DMS114 treated with DMSO at 0.1 percent for 48 hours (cell line): Measurements from ENCODE around the gene SNX9.
"Not testable (repeated sequence)": the region's sequence is repeated elsewhere in the genome, so short reads cannot be mapped to it uniquely, and the experiment has no call there.

Source experiments
- DNase-seq: peaks from one replicate; lab custom pipeline; 2025; ENCODE audit not compliant: unreplicated experiment; lab: John Stamatoyannopoulos, UW

SNX9 gene

DNA sequence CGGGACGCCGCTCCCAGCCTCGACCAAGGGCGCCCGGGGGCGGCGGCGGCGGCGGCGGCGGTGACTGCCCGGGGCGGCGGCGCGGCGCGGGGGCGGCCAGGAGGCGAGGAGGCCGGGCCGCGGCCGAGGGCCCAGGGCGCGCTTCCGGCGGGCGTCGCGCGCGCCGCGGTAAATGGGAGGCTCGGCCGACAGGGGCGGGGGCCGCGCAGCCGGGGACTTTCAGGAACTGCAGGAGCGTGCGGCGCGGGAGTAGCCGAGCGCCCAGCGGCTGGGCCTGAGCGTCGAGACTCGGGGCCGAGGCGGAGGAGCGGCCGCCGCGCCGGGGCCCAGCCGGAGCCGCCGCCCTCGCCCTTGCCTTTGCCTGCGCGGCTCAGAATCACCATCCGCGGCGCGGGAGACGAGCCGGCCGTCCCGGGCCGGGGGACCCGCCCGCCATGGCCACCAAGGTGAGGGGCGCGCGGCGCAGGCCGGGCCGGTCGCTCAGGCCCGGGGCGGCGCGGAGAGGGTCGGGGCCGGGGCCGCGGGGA, at the start of gene SNX9:
TSS of gene SNX9 (plus strand) at position 246 of the 527 bp plus-strand sequence. CDS start at position 435, 189 bp downstream.
- peak; percentile 7 for DNase-seq

DNA sequence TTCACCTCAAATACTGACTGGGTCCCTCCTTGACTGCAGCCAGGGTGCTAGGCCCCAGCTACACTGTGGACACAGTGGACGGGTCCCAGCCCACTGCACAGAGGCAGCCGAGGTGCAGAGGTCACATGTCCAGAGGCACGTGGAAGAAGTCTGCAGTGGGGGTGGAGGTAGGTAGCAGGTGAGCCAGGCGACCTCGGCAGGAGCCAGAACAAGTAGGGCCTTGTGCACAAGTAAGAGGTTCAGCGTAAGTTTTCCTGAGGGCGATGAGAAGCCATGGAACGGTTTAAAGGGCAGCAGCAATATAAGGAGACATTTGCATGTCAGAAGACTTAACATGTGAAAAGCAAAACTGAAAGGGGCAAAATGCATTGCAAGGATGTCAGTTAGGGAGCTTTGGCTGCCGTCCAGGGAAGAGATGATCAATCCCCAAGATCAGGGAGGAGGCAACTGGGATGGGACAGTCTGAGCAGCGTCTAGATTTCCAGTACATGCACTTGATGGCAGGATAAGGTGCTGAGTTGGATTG, 49.7 kb upstream of the SNX9 start:
- DNase-seq = no peak

DNA sequence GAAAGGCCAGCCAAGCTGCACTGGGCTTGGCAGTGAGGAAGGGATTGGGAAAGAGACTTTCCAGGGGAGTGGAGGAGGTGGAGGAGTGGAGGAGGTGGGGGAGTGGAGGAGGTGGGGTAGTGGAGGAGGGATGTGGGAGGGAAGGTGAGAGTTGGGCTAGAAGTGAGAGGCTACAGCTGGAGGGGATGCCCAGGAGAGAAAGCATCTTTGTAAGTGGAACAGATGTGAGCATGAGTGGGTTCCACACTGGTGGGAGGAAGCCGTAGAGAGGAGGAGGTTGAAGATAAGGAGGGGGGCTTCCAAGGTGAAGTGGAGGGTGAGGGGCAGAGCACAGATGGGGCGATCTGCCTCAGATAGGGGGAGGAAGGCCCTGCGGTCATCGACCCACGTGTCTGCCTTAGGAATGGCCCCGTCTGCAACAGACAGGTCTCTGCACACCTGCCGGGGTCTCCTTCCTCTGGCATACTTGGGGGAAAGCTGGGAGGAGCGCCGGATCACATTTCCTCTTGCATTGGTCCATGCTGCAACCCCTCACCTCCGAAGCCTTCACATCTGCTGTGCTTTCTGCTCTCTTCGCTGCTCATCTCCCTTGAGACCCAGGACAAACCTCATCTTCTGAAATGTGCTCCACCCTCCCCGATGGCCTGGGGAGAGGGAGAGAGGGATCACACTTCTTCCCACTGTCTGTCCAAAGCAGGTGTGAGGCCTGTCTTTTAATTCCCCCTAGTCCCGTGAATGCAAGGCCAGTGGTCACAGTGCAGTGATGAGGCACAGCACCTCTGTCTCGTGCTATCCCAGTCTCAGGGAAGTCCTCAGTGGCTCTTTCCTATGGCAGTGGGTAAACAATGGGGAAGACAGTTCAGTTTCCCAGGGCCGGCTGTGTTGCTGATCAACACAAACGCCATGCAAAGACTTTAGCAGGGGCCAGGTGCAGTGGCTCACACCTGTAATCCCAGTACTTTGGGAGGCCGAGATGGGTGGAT, 48.6 kb upstream of the SNX9 start:
- no peak for DNase-seq

DNA sequence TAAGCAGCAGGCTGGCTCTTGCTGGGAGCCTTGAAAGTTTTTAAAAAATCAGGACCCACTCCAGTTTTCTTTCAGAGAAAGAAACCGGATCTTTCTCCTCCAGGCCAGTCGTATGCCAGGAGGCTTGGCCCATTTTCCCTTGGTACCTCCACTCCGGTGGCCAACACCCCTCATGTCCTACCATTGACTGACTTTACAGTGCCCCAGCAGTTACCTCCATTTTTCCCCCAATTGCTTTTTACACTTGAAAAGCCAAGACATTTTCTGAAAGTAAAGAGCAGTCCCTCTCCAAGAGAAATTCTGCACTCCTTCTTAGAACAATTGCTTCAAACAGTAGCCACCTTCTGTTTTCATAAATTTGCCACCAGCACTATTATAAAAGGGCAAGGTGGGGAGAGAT, 47.7 kb upstream of the SNX9 start:
- no peak for DNase-seq

DNA sequence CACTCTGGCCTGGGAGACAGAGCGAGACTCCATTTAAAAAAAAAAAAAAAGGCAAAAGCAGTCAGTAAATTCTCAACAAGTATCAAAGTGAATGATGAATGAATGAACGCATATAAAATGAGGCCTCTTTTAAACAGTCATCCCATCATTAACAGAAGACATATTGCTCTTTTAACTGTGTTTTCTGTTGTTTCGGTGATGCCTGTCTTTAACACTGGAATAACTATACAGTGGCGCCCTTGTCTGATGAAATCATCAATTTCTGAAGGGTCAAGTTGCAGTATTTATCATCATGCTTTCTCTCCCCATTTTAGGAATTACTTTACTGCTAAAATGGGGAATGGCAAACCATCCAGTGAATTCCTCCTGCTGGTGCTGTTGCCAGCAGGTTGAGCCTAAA, 45.7 kb upstream of the SNX9 start:
- DNase-seq = no peak

DNA sequence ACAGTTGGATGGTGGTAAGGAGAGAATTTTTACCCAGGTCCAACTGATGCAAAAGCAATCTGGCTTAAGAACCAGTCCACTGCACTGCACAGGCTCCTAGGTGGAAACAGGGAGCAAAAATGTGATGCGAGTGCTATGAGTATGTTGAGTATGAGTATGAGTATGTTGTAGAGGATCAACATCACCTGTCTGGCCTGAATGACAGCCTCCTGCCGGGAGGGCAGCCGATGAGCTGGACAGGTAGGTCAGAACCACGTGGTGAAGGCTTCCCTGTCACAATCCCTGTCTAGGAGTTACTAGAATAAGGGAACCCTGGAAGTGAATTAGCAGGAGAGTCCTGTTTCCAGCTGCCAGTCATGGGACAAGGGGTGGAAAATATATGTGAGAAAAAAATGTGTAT, 44.3 kb upstream of the SNX9 start:
- DNase-seq = no peak

DNA sequence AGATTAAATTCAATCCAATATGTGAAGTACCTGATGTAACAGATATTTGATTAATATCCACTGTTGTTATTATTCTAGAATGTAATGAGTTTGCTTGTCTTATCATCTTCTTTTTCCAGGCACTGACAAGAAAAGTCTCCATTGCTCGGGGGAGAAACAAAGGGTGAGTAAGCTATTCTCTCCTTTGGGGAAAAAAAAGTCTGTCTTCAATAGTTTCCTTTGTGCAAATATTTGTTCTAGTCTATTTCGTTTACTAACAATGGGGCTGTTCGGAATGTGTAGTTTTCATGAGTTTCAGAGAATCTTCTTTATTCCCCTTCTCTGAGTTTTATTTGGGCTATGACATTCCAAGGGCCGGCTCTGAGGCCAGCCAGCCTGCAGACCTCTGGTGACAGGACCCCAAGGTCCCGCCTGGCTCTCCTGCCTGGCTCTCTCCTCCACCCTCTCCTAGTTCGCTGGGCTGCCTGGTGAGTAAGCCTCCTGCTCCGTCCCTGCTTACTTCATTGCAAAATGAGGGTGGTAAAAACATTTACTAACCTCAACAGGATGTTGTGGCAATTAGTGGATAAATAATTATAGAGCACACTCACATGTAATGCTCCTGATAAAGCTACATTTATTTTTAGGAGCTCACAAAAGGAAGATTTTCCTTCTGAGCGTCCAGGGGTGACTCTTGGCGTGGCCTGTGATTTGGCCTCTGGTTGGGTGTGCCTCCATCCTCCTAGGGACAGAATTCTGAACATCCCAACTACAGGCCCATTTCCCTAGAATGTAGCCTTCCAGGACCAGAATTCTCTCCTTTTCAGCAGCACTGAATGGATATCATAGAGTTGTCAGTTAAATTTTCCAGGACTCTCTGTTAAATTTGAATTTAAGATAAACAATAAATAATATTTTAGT, 43.1 kb upstream of the SNX9 start:
- DNase-seq = no peak

DNA sequence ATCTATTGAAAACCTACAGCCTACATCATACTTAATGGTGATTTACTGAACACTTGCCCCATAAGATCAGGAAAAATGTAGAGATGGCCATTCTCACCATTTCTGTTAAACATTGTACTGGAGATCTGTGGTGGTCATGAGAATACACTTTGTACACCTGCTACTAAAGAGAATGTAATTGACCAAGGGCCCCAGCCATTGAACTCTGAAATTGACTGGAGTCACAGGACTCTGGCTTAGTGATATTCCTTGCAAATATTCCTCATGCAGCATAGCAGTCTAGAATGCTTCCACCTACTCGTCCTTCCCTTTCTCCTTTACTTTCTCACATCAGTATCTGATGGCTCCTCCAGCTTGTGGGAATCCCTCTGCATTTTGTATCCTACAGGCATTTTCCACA, 37.4 kb upstream of the SNX9 start:
- no peak for DNase-seq

DNA sequence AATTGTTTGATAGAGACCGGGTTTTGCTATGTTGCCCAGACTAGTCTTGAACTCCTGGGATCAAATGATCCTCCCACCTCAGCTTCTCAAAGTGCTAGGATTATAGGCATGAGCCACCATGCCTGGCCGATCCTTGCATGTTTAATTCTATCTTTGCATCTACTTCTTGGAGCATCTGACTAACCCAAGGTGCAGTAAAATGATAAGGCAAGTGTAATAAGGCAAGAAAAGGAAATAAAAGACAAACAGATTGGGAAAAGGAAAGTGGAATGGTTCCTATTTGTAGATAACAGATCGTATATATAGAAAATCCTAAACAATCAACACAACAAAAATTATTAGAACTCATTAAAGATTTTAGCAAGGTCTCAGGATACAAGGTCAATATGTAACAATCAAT, 36.8 kb upstream of the SNX9 start:
- no peak for DNase-seq

DNA sequence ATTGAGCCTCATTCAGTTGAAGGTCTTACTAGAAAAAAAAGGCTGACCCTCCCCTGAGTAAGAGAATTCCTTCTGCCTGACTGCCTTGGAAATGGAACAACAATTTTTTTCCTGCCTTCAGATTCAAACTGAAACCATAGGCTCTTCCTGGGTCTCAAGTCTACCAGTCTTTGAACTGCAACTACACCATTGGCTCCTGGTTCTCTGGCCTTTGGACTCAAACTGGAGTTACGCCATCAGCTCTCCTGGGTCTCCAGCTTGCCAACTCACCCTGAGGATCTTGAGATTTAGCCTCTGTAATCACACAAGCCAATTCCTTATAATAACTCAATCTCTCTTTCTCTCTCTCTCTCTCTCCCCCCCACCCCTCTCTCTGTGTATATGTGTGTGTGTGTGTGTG, 36.0 kb upstream of the SNX9 start:
- no peak for DNase-seq

DNA sequence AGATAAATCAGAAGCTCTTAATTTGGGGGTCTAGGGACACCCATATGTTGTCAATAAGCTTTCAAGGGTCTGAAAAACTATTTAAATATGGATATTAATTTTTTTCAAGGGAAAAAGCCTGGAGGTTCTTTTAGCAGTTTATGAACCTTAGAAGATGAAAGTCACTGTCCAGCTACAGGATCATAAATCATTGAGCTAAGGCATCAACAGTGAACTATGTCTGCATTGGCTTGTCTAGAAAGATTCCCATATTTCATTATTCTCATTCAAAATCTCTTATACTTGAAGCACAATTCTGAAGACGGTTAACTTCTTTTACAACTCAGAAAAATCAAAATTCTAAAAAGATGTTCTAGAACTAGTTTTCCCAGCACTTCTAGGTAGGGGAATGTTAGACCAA, 34.9 kb upstream of the SNX9 start:
- no peak for DNase-seq

DNA sequence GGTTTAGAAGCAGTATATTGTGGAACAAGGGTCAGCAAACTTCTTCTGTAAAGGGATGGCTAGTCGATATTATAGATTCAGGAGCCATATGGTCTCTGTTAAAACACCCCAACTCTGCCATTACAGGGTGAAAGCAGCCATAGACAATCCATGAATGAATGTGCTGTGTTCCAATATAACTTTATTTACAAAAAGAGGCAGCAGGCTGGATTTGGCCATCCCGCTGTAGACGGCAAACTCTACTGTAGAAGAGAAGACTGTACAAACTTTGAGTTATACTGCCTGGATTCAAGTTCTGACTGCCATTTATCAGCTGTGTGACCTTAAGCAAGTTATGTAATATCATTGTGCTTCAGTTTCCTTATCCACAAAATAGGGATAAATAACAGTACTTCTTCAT, 33.7 kb upstream of the SNX9 start:
- no peak for DNase-seq

DNA sequence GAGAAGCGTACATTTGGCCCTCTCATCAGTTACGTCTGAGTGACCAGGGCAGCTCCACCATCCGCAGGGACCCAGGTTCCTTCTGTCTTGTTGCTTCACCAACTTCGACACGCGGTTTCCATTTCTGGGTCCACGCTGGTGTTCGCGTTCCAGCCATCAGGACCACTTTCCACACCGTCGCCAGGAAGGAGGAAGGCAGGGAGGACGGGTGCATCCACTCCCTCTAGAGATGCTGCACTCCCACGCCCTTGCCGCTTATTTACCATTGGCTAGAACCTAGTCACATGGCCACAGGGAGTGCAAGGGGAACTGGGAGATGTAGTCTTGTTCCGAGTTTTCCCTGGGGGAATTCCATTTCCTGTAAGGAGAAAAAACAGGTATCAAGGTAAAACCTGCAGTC, 33.2 kb upstream of the SNX9 start:
- DNase-seq = no peak

DNA sequence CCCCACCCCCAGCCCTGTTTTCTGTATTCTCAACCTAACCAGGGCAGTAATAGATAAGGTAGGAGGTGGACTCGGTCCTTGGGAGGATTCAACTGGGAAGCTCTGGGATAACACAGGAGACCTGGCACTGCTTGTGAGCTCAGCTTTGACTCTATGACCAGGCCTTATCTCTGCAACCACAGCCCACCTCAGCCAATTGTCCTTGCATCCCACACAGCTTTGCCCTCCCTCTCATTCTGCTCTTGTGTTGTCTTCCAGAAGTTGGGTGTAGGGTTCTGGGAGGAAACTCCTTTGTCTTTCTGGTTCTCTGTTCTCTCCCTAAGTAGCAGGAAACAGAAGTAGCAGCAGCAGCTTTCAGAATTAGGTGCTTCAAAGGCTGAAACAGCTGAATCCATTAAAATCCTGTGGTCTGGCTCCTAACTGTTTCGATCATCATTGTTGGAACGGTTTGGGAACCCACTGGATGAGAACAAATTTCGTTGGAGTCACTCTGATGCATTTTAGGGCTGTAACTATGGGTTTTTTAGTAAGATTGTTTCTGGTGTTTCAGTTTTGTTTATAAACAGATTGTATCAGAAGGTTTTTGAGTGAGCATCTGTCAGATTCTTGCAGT, 32.4 kb upstream of the SNX9 start:
- DNase-seq = no peak

DNA sequence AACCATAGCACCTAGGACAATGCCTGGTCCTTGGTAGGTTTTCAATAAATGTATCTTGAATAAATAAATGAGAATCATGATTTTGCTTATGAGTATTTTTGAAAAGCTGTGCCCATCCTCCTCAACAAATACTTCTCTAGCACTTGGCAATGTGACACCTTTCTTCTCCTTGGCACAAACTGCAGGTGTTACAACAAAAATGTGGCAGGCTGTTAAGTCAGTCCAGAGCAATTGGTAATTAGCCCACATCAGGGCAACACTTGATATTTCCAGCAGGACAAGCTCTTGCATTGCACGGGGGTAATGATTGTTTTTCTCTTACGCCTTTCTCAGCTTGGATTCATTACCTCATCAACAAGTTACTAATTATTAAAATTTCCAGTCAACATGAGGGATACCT, 31.6 kb upstream of the SNX9 start:
- DNase-seq = no peak

DNA sequence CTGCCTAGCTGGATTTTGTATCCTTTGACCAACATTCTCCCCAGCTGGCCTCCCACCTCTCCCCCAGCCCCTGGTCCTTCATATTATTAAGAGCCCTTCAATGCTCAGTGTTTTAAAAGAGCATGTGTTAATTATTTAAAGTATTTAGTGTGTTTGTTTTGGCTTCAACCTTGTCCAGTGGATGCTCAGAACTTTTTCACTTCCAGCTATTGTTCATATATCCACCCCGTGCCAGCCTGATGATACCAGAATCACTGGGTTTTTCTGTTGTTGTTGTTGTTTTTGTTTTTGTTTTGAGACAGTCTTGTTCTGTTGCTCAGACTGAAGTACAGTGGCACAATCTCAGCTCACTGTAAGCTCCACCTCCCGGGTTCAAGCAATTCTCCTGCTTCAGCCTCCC, 30.4 kb upstream of the SNX9 start:
- DNase-seq = no peak

DNA sequence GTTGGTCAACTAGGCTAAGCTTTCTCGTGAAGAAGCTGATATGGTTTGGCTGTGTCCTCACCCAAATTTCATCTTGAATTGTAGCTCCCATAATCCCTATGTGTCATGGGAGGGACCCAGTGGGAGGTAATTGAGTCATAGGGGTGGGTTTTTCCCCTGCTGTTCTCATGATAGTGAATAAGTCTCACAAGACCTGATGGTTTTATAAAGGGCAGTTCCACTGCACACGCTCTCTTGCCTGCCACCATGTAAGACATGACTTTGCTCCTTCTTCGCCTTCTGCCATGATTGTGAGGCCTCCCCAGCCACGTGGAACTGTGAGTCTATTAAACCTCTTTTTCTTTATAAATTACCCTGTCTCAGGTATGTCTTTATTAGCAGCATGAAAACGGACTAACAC, 29.0 kb upstream of the SNX9 start:
- not testable (repeated sequence) for DNase-seq

DNA sequence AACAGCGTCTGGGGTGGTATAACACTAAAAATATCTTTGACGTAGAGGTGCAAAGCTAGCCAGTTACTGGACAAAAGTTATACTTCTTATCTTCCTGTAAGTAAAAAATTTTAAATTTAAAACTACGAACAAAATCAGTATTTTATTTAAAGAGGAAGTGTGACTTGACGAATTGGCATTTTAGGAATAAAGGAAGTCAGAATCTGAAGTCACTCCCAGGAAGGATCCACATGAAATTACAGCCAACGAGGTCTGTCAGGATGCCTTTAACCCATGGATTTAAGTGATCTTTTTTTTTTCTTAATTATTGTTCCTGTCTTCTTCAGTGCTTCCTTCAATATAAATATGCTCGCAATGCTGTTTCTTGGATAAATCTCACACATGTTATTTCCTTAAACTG, 27.2 kb upstream of the SNX9 start:
- DNase-seq = no peak

DNA sequence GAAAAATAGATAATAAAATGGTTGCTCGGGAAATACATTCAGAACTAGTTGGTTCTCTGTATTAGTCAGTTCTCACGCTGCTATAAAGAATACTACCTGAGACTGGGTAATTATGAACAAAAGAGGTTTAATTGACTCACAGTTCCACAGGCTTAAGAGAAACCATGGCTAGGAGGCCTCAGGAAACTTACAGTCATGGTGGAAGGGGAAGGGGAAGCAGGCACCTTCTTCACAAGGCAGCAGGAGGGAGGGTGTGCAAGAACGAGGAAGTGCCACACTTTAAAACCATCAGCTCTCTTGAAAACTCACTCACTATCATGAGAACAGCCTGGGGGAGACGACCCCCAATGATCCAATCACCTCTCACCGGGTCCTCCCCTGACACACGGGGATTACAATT, 24.2 kb upstream of the SNX9 start:
- DNase-seq = no peak

DNA sequence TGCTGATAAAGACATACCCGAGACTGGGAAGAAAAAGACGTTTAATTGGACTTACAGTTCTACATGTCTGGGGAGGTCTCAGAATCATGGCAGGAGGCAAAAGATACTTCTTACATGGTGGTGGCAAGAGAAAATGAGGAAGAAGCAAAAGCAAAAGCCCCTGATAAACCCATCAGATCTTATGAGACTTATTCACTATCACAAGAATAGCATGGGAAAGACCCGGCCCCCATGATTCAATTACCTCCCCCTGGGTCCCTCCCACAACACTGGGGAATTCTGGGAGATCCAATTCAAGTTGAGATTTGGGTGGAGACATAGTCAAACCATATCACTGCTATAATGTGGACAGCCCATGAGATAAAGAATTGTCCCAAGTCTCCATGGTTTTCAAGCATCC, 23.5 kb upstream of the SNX9 start:
- DNase-seq = not testable (repeated sequence)
